ENCODE results near the gene DNAH17. TPM values are rescaled to one million over a fixed set of nuclear protein-coding genes. Genes with fewer than 3 reads are reported as not detected.

Gene DNAH17
- polyA plus RNA-seq, 3 donors, result 0.01 to 0.51 (median 0.11) TPM

GRCh38 chr17:78500806-78501205 lies 76.4 kb downstream of the DNAH17 start:
- intact Hi-C loops (cut with micrococcal nuclease), result no loop called here
- Mint-ChIP-seq H3K4me1 (peaks cover 9% of the 10 kb centered on the region), H3K27me3 (ENCODE audit: low read depth in 3 of 3) (peaks cover 0 to 6% (median 3%) of the 10 kb centered on the region in 3 donors), H3K27ac (no peak overlapping the region), H3K9me3 (no peaks in the 10 kb centered on the region), H3K36me3 (no peaks in the 10 kb centered on the region), H3K4me3 (no peak overlapping the region)
- no peaks in the 10 kb centered on the region for H3K9me3 ChIP-seq (replicated peaks in 1 of 2; ENCODE audit: control insufficient read depth in 1 of 2, insufficient read depth in 1 of 2, low read length in 2 of 2)
- H3K36me3 ChIP-seq (replicated peaks in 1 of 2; ENCODE audit: control insufficient read depth in 1 of 2, insufficient read depth in 2 of 2, low read length in 2 of 2), result no peaks in the 10 kb centered on the region
- no peak overlapping the region for H3K4me3 ChIP-seq (replicated peaks in 1 of 3; ENCODE audit: low read depth in 2 of 3, low read length in 3 of 3)
- H4K20me1 ChIP-seq (ENCODE audit: insufficient read depth, low read length), result no peaks in the 10 kb centered on the region
- no peaks in the 10 kb centered on the region for H3K27me3 ChIP-seq (ENCODE audit: control insufficient read depth in 2 of 2, insufficient read depth in 2 of 2, low read length in 2 of 2)
- H3K27ac ChIP-seq (ENCODE audit: low read depth in 1 of 2, low read length in 2 of 2), result no peak overlapping the region
- no peak overlapping the region for H3K4me2 ChIP-seq (replicated peaks; ENCODE audit: extremely low read depth, low read length, poor library complexity, severe bottlenecking)
- DNase-seq, result no peak
- no peaks in the 10 kb centered on the region for H3K4me1 ChIP-seq (ENCODE audit: control insufficient read depth in 1 of 2, insufficient read depth in 2 of 2, low read length in 2 of 2)
- H3K9ac ChIP-seq (ENCODE audit: insufficient read depth, low read length, poor library complexity, severe bottlenecking), result no peak overlapping the region
- WGBS (ENCODE audit: insufficient coverage), result 96% methylated on average over 7 of the region's 7 CpGs
- H3K79me2 ChIP-seq (ENCODE audit: insufficient read depth, low read length), result no peaks in the 10 kb centered on the region
- no peak overlapping the region for H2AFZ ChIP-seq (ENCODE audit: insufficient read depth, low read depth, low read length, poor library complexity, severe bottlenecking)
- TF ChIP-seq CTCF (IDR thresholded peaks at IDR 0.05), result no peak

- Histone ChIP-seq H3K27me3 (ENCODE audit: control insufficient read depth in 2 of 2, insufficient read depth in 2 of 2, low read length in 2 of 2) (no peaks in the 10 kb centered on the region), H2AFZ (ENCODE audit: insufficient read depth, low read depth, low read length, poor library complexity, severe bottlenecking) (no peak overlapping the region), H3K79me2 (ENCODE audit: insufficient read depth, low read length) (no peaks in the 10 kb centered on the region), H4K20me1 (ENCODE audit: insufficient read depth, low read length) (no peaks in the 10 kb centered on the region), H3K36me3 (replicated peaks in 1 of 2; ENCODE audit: control insufficient read depth in 1 of 2, insufficient read depth in 2 of 2, low read length in 2 of 2) (no peaks in the 10 kb centered on the region), H3K27ac (ENCODE audit: low read depth in 1 of 2, low read length in 2 of 2) (no peak overlapping the region), H3K4me3 (replicated peaks in 1 of 3; ENCODE audit: low read depth in 2 of 3, low read length in 3 of 3) (no peak overlapping the region), H3K4me1 (ENCODE audit: control insufficient read depth in 1 of 2, insufficient read depth in 2 of 2, low read length in 2 of 2) (no peaks in the 10 kb centered on the region), H3K9me3 (replicated peaks in 1 of 2; ENCODE audit: control insufficient read depth in 1 of 2, insufficient read depth in 1 of 2, low read length in 2 of 2) (no peaks in the 10 kb centered on the region), H3K4me2 (replicated peaks; ENCODE audit: extremely low read depth, low read length, poor library complexity, severe bottlenecking) (no peak overlapping the region), H3K9ac (ENCODE audit: insufficient read depth, low read length, poor library complexity, severe bottlenecking) (no peak overlapping the region)
- WGBS (ENCODE audit: insufficient coverage), result 97% methylated on average over 18 of the region's 21 CpGs
- no peak overlapping the region for H3K4me3 Mint-ChIP-seq
- no peaks in the 10 kb centered on the region for H3K9me3 Mint-ChIP-seq
- TF ChIP-seq CTCF (IDR thresholded peaks at IDR 0.05), result no peak
- H3K27ac Mint-ChIP-seq, result peak overlapping the region in 1 of 7 donors; percentile 10
- H3K4me1 Mint-ChIP-seq, result peaks cover 9% of the 10 kb centered on the region
- no peak for DNase-seq
- intact Hi-C loops (cut with micrococcal nuclease), result loop anchor here (5.0 kb wide), 2 partner anchors 107 to 207 kb away; no protein-coding TSS in a partner anchor
- no peaks in the 10 kb centered on the region for H3K36me3 Mint-ChIP-seq
- peaks cover 0 to 6% (median 0%) of the 10 kb centered on the region in 3 donors for H3K27me3 Mint-ChIP-seq (ENCODE audit: low read depth in 3 of 3)
Measured at GRCh38 chr17:78499715-78500540, 77.3 kb downstream of the DNAH17 start.

Measured in CD14-positive monocyte (primary cell).